ENCODE data around the gene NTSR1.

The NTSR1 gene

DNA sequence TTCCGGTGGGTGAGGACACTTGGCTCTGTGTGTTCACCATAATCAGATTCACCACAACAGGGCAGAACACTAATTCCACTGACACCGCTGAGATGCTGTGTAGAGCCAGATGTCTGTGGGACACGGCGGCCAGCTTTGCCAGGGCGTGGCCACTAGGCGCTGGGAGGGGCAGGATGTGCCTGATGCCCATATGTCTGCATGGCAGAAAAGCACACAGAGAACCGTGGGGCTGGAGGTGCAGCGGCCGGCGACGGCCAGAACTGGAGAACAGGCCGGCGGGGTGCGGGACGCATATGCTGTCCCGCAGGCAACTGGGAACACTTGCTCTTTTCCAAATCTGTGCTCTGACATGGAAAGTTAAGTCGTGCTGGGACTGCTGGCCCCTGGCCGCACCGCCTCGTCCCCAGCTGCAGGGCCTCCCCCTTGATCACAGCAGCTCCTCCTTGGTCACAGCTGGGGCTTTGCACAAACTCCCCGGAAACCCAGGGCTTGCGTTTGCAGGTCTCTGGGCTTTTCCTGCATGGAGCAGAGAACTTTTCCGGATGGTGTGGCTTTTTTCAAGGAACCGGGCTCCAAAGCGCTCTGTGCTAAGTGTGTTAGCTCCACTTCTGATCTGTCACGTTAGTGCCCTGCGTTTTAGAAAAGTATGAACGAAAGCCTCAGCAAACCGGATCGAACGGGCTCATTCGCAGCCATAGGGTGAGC lies 31.1 kb downstream of the NTSR1 start:
- Histone ChIP-seq H3K4me3 (ENCODE audit: low read depth, low read length) (no peak overlapping the region), H3K27me3 (ENCODE audit: insufficient read depth, low read depth, severe bottlenecking) (no peaks in the 10 kb centered on the region), H3K36me3 (no peaks in the 10 kb centered on the region), H3K9me3 (ENCODE audit: severe bottlenecking) (no peaks in the 10 kb centered on the region), H3K27ac (no peak overlapping the region)
- TF ChIP-seq, protein P1, sequence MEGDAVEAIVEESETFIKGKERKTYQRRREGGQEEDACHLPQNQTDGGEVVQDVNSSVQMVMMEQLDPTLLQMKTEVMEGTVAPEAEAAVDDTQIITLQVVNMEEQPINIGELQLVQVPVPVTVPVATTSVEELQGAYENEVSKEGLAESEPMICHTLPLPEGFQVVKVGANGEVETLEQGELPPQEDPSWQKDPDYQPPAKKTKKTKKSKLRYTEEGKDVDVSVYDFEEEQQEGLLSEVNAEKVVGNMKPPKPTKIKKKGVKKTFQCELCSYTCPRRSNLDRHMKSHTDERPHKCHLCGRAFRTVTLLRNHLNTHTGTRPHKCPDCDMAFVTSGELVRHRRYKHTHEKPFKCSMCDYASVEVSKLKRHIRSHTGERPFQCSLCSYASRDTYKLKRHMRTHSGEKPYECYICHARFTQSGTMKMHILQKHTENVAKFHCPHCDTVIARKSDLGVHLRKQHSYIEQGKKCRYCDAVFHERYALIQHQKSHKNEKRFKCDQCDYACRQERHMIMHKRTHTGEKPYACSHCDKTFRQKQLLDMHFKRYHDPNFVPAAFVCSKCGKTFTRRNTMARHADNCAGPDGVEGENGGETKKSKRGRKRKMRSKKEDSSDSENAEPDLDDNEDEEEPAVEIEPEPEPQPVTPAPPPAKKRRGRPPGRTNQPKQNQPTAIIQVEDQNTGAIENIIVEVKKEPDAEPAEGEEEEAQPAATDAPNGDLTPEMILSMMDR (IDR thresholded peaks at IDR 0.05; ENCODE audit: low read depth, low read length): no peak
- DNase-seq: peak; percentile 9

DNA sequence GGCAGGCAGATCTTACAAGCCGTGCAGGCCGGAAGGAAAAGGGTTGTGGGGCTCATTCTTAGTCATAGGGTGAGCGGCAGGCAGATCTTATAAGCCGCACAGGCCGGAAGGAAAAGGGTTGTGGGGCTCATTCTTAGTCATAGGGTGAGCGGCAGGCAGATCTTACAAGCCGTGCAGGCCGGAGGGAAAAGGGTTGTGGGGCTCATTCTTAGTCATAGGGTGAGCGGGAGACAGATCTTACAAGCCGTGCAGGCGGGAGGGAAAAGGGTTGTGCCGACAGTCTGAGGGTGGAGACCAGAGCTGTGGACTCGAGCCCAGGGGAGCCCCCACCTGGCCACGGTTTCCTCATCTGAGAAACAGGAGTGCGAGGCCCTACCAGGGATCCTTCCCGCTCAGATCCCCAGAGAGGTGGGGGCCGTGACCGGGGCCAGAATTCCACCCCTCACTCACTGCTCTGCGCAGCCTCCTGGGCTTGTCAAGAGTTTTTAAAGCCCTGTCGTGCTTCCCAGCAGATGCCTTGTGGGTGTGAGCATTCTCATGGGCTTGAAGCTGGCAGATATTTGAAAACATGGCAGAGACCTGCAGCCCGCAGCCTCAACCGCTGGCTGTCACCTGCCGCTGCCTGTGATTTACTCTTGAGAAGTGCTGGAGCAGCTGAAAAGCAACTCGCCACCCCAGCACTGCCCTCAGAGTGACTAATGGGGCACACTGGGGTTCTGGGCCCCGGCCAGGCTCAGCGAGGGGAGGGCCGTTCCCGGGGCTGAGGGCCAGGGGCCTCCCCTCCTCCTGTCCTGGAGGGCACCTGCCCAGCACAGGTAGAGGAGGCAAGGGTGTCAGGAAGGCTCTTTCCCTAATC lies 31.9 kb downstream of the NTSR1 start:
- no peak overlapping the region for H3K4me3 ChIP-seq (ENCODE audit: low read depth, low read length)
- no peak overlapping the region for H3K27ac ChIP-seq
- H3K36me3 ChIP-seq: no peaks in the 10 kb centered on the region
- no peaks in the 10 kb centered on the region for H3K9me3 ChIP-seq (ENCODE audit: severe bottlenecking)
- no peaks in the 10 kb centered on the region for H3K27me3 ChIP-seq (ENCODE audit: insufficient read depth, low read depth, severe bottlenecking)
- TF ChIP-seq, protein P1 (IDR thresholded peaks at IDR 0.05; ENCODE audit: low read depth, low read length): no peak
- peak; percentile 11 for DNase-seq

DNA sequence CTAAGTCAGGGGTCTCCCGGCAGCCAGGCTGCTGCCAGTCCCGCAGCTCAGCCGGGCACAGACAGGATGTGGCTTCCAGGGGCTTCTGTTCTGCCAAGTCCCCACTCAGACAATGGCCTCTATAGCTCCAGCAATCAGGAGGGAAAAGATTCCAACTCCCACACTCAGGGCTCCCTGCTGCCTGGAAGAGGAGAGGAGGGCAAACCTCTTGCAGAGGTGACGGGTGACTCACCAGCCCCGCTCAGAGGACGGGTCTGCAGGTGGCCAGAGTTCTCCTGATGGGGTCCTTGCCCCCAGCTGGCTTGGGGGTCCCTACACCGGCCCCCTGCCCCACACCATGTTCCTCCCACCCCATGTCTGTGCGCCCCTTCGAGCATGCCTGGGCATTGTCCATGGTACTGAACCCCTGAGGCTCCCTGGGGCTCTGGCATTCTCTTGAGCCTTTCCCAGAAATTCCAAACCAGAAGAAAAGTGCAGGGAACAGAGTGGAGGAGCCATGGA lies 32.6 kb downstream of the NTSR1 start:
- H3K36me3 ChIP-seq: no peaks in the 10 kb centered on the region
- TF ChIP-seq, protein P1 (IDR thresholded peaks at IDR 0.05; ENCODE audit: low read depth, low read length): no peak
- H3K9me3 ChIP-seq (ENCODE audit: severe bottlenecking): no peaks in the 10 kb centered on the region
- DNase-seq: peak; percentile 3
- H3K4me3 ChIP-seq (ENCODE audit: low read depth, low read length): no peak overlapping the region
- H3K27ac ChIP-seq: no peak overlapping the region
- no peaks in the 10 kb centered on the region for H3K27me3 ChIP-seq (ENCODE audit: insufficient read depth, low read depth, severe bottlenecking)

DNA sequence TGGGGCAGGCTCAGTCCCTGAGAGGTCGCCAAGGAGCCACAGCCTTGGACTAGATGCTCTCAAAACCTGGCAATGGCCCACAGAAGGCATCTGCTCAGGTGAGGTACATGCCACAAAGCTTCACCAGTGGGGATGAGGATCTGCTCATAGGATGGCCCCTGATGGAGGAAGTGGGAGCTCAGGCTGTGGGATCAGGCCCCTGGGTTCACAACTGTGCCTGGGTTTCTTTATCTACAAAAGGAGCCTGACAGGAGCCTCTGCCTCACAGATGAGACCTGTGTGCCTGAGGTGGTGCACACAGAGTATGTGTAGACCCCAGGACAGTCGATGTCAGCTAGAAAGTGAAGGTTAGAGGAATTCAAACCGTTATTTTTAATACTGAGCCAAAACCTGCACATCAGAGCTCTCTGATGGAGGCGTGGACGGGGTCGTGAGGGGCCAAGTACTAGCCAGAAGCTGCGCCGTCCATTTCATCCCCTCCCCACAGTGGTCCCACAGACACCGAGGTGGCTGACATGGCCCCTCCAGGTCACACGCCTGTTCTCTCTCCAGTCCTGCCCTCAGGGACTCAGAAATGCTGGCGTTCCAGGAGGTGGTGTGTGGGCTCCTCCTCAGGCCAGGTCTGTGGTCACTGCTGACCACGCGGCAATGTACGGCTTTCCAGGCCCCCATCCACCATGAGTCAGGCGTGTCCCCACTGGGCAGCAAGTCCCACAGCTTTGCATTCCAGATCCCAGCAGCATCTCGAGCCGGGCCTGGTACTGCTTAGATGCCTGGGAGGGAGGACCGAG lies 33.3 kb downstream of the NTSR1 start:
- Histone ChIP-seq H3K27me3 (ENCODE audit: insufficient read depth, low read depth, severe bottlenecking) (no peaks in the 10 kb centered on the region), H3K27ac (no peak overlapping the region), H3K4me3 (ENCODE audit: low read depth, low read length) (no peak overlapping the region), H3K36me3 (no peaks in the 10 kb centered on the region), H3K9me3 (ENCODE audit: severe bottlenecking) (no peaks in the 10 kb centered on the region)
- DNase-seq: peak; percentile 7
- TF ChIP-seq, protein P1 (IDR thresholded peaks at IDR 0.05; ENCODE audit: low read depth, low read length): no peak

DNA sequence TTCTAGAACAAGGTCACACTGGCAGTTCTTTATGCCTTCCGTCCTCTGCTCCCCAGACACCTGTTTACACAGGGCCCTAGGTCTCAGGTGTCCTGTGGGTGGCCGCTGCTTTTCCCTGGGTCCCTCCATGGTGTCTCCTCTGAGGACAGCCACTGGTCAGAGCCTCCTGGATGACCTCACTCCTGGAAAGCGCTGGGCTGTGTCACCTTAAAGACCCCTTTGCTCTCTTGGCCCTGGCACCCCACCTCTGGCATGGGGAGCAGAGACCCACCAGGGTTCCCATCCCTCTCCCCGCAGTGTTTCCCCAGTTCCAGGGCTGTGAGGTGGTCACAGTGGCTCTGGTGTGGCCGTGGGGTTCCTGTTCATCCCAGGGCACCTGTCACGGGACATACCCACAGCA lies 33.9 kb downstream of the NTSR1 start:
- no peaks in the 10 kb centered on the region for H3K9me3 ChIP-seq (ENCODE audit: severe bottlenecking)
- no peaks in the 10 kb centered on the region for H3K36me3 ChIP-seq
- no peak for DNase-seq
- TF ChIP-seq, protein P1 (IDR thresholded peaks at IDR 0.05; ENCODE audit: low read depth, low read length): no peak
- no peaks in the 10 kb centered on the region for H3K27me3 ChIP-seq (ENCODE audit: insufficient read depth, low read depth, severe bottlenecking)
- H3K27ac ChIP-seq: no peak overlapping the region
- H3K4me3 ChIP-seq (ENCODE audit: low read depth, low read length): no peak overlapping the region
